DND-41 (cell line): Measurements from ENCODE around the gene DDX49.

Experiments
- ATAC-seq: fragments of 200-7000 bp; cut with Tn5 transposase; 3 replicates; pipeline ENCODE4 v1.9.1; 2021; ENCODE audit warnings: low read depth; ENCODE audit not compliant: insufficient read depth
- DNase-seq: peaks from one replicate; pipeline ENCODE4 v3.0.0-alpha.2; 2020
- H2AFZ ChIP-seq: 2 replicates; pipeline ENCODE4 v1.6.0; 2012; ENCODE audit warnings: low read depth, low read length
- H3K27ac ChIP-seq: 2 replicates; pipeline ENCODE4 v1.5.1; 2012; ENCODE audit warnings: low read length, inconsistent platforms
- H3K27me3 ChIP-seq: fragments of 200-600 bp; sonication (generic); 2 replicates; pipeline ENCODE4 v1.6.0; 2012; ENCODE audit warnings: low read length, mild to moderate bottlenecking, inconsistent platforms; ENCODE audit not compliant: insufficient read depth, poor library complexity
- H3K36me3 ChIP-seq: 2 replicates; pipeline ENCODE4 v1.5.1; 2012; ENCODE audit warnings: low read length, inconsistent platforms; ENCODE audit not compliant: insufficient read depth
- H3K4me1 ChIP-seq: 2 replicates; pipeline ENCODE4 v1.5.1; 2012; ENCODE audit warnings: mild to moderate bottlenecking, low read length; ENCODE audit not compliant: insufficient read depth
- H3K4me2 ChIP-seq: 2 replicates; pipeline ENCODE4 v1.6.0; 2012; ENCODE audit warnings: mild to moderate bottlenecking, moderate library complexity, low read length, inconsistent platforms; ENCODE audit not compliant: insufficient read depth
- H3K4me3 ChIP-seq, 2 experiments: fragments of 200-600 bp in 1 of 2; shearing (Covaris generic) in 1 of 2; 2 replicates each; pipeline ENCODE4 v1.5.1; 2012 to 2016; ENCODE audit warnings: inconsistent platforms in 2 of 2, low read length in 2 of 2, mild to moderate bottlenecking in 2 of 2, low read depth in 1 of 2, moderate library complexity in 1 of 2
- H3K79me2 ChIP-seq: 2 replicates; pipeline ENCODE4 v1.6.0; 2012; ENCODE audit warnings: low read length, inconsistent platforms; ENCODE audit not compliant: insufficient read depth
- H3K9ac ChIP-seq: 2 replicates; pipeline ENCODE4 v1.6.0; 2012; ENCODE audit warnings: low read depth, mild to moderate bottlenecking, inconsistent platforms, low read length, moderate library complexity
- H3K9me3 ChIP-seq: 2 replicates; pipeline ENCODE4 v1.5.1; 2012; ENCODE audit warnings: low read length, moderate library complexity, mild to moderate bottlenecking, inconsistent platforms; ENCODE audit not compliant: insufficient read depth, severe bottlenecking
- H4K20me1 ChIP-seq: 2 replicates; pipeline ENCODE4 v1.6.0; 2012; ENCODE audit warnings: low read length; ENCODE audit not compliant: insufficient read depth
- EZH2 ChIP-seq: IDR thresholded peaks from 3 replicates; pipeline ENCODE4 v1.6.1; 2012; ENCODE audit warnings: borderline replicate concordance, low read depth, mild to moderate bottlenecking, moderate library complexity, low read length, inconsistent platforms; ENCODE audit not compliant: severe bottlenecking
- TF ChIP-seq, protein P1 (sequence below): IDR thresholded peaks from 2 replicates; pipeline ENCODE4 v1.5.1; 2012; ENCODE audit warnings: borderline replicate concordance, low read length, moderate library complexity, mild to moderate bottlenecking; ENCODE audit not compliant: poor library complexity, severe bottlenecking; ENCODE audit errors: extremely low read depth

The DDX49 gene

DNA sequence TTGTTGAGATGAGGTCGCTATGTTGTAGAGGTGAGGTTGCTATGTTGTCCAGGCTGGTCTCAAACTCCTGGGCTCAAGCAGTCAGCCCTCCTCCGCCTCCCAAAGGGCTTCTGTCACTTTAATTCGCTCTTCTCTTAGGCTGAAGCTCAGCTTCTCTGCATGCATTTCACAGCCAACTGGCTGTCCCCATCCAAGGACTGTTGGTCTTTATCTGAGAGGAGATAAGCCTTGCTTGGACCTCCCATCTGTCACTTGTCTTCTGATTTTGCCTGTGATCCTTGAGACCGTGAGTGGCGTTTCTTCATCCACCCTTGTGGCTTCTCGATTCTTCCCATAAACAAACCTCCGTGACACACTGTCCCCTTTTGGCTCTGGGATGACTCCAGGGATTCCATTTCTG is 48.0 kb upstream of the DDX49 start:
- Histone ChIP-seq H3K4me1 (no peaks in the 10 kb centered on the region), H3K4me2 (no peak overlapping the region), H3K9me3 (no peaks in the 10 kb centered on the region), H3K36me3 (peaks cover 20% of the 10 kb centered on the region), H3K4me3 (no peak overlapping the region), H2AFZ (no peak overlapping the region), H3K27me3 (no peaks in the 10 kb centered on the region), H3K9ac (no peak overlapping the region), H3K79me2 (no peaks in the 10 kb centered on the region), H4K20me1 (peaks cover 19% of the 10 kb centered on the region; the same call in 1 of the 2 replicates), H3K27ac (no peak overlapping the region)
- ATAC-seq (no peak), DNase-seq (no peak)
- TF ChIP-seq, protein P1, sequence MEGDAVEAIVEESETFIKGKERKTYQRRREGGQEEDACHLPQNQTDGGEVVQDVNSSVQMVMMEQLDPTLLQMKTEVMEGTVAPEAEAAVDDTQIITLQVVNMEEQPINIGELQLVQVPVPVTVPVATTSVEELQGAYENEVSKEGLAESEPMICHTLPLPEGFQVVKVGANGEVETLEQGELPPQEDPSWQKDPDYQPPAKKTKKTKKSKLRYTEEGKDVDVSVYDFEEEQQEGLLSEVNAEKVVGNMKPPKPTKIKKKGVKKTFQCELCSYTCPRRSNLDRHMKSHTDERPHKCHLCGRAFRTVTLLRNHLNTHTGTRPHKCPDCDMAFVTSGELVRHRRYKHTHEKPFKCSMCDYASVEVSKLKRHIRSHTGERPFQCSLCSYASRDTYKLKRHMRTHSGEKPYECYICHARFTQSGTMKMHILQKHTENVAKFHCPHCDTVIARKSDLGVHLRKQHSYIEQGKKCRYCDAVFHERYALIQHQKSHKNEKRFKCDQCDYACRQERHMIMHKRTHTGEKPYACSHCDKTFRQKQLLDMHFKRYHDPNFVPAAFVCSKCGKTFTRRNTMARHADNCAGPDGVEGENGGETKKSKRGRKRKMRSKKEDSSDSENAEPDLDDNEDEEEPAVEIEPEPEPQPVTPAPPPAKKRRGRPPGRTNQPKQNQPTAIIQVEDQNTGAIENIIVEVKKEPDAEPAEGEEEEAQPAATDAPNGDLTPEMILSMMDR: no peak
- no peak for TF ChIP-seq EZH2

DNA sequence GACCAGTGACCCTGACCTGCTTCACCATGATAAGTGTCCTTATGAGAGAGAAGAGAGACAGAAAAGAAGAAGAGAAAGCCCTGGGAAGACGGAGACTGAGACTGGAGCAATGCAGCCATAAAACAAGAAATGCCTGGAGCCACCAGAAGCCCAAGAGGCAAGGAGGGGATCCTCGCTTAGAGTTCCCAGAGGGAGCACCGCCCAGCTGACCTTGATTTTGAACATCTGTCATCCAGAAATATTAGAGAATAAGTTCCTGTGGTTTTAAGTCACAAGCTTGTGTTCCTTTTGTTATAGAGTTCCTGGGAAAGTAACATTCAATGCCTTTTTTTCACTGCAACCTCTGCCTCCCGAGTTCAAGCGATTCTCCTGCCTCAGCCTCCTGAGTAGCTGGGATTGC is 43.8 kb upstream of the DDX49 start:
- TF ChIP-seq, protein P1: no peak
- no peak for TF ChIP-seq EZH2
- Histone ChIP-seq H3K27me3 (no peaks in the 10 kb centered on the region), H3K4me1 (no peaks in the 10 kb centered on the region), H3K27ac (no peak overlapping the region), H3K9ac (no peak overlapping the region), H3K79me2 (no peaks in the 10 kb centered on the region), H3K4me2 (no peak overlapping the region), H2AFZ (no peak overlapping the region), H3K36me3 (no peaks in the 10 kb centered on the region; the same call in 1 of the 2 replicates), H3K9me3 (no peaks in the 10 kb centered on the region), H4K20me1 (peaks cover 3% of the 10 kb centered on the region), H3K4me3 (no peak overlapping the region)
- ATAC-seq (no peak), DNase-seq (no peak)

- peaks cover 3% of the 10 kb centered on the region for H4K20me1 ChIP-seq
- TF ChIP-seq, protein P1: no peak
- TF ChIP-seq EZH2: no peak
- DNase-seq (no peak), ATAC-seq (no peak)
- no peaks in the 10 kb centered on the region for H3K9me3 ChIP-seq
- no peaks in the 10 kb centered on the region for H3K79me2 ChIP-seq
- no peak overlapping the region for H3K9ac ChIP-seq
- no peak overlapping the region for H3K4me3 ChIP-seq
- no peak overlapping the region for H3K27ac ChIP-seq
- H3K36me3 ChIP-seq: no peaks in the 10 kb centered on the region
- no peak overlapping the region for H2AFZ ChIP-seq
- no peak overlapping the region for H3K4me2 ChIP-seq
- H3K4me1 ChIP-seq: no peaks in the 10 kb centered on the region
- H3K27me3 ChIP-seq: no peaks in the 10 kb centered on the region
These were observed 42.6 kb upstream of the DDX49 start for GRCh38 chr19:18876865-18877264.
